Astrocyte (in vitro differentiated cells and primary cell): ENCODE measurements around the gene STMN3.

Experiments
- CTCF ChIP-seq: IDR thresholded peaks from 2 replicates; pipeline ENCODE4 v1.5.1; 2011; ENCODE audit warnings: low read depth, mild to moderate bottlenecking, inconsistent platforms, low read length, moderate library complexity; ENCODE audit not compliant: insufficient read depth
- EZH2 ChIP-seq: IDR thresholded peaks from 2 replicates; pipeline ENCODE4 v1.6.1; 2012; ENCODE audit warnings: mild to moderate bottlenecking, low read length, inconsistent platforms; ENCODE audit not compliant: insufficient read depth

GRCh38 chr20:63640086-63640485, 13.1 kb downstream of the STMN3 start:
- TF ChIP-seq CTCF (no peak), EZH2 (no peak)
